SK-N-SH treated with all-trans-retinoic acid at 6 μM for 48 hours (cell line): ENCODE results near the gene MKRN3.

Source experiments
- SNAI2 ChIP-seq: fragments of 250-450 bp; sonication (Bioruptor Pico); IDR thresholded peaks from 2 replicates; pipeline ENCODE4 v1.5.0; 2020; ENCODE audit warnings: mild to moderate bottlenecking, moderate library complexity
- ZFP3 ChIP-seq: fragments of 250-450 bp; sonication (Bioruptor Pico); IDR thresholded peaks from 2 replicates; pipeline ENCODE4 v1.5.0; 2020; ENCODE audit warnings: mild to moderate bottlenecking, moderate library complexity
- ZFP30 ChIP-seq: fragments of 450-650 bp; formaldehyde crosslinking; IDR thresholded peaks from 2 replicates; pipeline ENCODE4 v1.5.0; 2022; ENCODE audit warnings: mild to moderate bottlenecking, moderate library complexity
- TF ChIP-seq, protein P1 (sequence below): fragments of 250-450 bp; sonication (Bioruptor Pico); IDR thresholded peaks from 2 replicates; pipeline ENCODE4 v1.5.0; 2020; ENCODE audit warnings: mild to moderate bottlenecking, moderate library complexity

DNA sequence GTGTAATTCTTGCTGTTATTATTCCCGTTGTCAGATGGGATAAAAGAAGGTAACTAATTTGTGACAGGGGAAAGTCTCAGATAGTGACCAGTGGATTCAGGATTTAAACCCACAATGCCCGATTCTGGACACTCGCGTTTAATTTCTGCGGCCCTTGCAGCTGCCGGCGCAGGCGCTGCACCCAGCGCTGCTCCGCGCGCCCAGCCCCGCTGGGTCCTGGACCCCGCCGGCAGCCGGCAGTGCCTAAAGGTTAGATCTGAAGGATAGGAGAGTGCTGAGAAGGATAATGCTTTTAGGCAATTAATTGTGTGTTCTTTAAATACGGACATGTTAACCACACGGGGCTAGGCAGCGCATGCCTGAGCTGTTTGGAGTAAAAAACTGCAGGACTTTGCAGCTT lies 3.6 kb upstream of the MKRN3 start:
- TF ChIP-seq ZFP3 (CRISPR knock-in tag) (no peak), ZFP30 (CRISPR knock-in tag) (no peak), SNAI2 (CRISPR knock-in tag) (no peak)
- TF ChIP-seq, protein P1, sequence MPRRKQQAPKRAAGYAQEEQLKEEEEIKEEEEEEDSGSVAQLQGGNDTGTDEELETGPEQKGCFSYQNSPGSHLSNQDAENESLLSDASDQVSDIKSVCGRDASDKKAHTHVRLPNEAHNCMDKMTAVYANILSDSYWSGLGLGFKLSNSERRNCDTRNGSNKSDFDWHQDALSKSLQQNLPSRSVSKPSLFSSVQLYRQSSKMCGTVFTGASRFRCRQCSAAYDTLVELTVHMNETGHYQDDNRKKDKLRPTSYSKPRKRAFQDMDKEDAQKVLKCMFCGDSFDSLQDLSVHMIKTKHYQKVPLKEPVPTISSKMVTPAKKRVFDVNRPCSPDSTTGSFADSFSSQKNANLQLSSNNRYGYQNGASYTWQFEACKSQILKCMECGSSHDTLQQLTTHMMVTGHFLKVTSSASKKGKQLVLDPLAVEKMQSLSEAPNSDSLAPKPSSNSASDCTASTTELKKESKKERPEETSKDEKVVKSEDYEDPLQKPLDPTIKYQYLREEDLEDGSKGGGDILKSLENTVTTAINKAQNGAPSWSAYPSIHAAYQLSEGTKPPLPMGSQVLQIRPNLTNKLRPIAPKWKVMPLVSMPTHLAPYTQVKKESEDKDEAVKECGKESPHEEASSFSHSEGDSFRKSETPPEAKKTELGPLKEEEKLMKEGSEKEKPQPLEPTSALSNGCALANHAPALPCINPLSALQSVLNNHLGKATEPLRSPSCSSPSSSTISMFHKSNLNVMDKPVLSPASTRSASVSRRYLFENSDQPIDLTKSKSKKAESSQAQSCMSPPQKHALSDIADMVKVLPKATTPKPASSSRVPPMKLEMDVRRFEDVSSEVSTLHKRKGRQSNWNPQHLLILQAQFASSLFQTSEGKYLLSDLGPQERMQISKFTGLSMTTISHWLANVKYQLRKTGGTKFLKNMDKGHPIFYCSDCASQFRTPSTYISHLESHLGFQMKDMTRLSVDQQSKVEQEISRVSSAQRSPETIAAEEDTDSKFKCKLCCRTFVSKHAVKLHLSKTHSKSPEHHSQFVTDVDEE (CRISPR knock-in tag) = no peak
